ENCODE results near the gene QSER1. TPM values are rescaled to one million over a fixed set of nuclear protein-coding genes. Genes with fewer than 3 reads are reported as not detected.
"Not testable (repeated sequence)": the region's sequence is repeated elsewhere in the genome, so short reads cannot be mapped to it uniquely, and the experiment has no call there.

QSER1 gene
- total and polyA plus RNA-seq, 2 experiments from 2014 or later: 3.7 to 27.1 TPM

DNA sequence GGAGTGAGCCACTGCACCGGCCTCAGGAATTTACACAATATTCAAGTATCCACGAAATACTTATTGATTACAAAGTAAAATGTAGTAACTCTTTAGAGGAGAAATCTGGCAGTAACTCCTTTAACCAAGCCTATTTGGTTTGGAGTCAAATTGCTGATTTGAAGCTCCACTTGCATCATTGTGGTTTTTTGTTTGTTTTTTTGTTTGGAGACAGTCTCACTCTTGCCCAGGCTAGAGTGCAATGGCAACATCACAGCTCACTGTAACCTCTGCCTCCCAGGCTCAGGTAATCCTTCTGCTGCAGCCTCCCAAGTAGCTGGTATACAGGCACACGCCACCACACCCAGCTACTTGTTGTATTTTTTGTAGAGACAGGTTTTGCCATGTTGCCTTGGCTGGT lies 6.4 kb upstream of the QSER1 start:
- TF ChIP-seq EZH2phosphoT487 (IDR thresholded peaks at IDR 0.05; ENCODE audit: low read depth, severe bottlenecking, unreplicated experiment) (no peak), EZH2 (IDR thresholded peaks at IDR 0.05; ENCODE audit: borderline replicate concordance) (no peak)
- TF ChIP-seq, protein P1, sequence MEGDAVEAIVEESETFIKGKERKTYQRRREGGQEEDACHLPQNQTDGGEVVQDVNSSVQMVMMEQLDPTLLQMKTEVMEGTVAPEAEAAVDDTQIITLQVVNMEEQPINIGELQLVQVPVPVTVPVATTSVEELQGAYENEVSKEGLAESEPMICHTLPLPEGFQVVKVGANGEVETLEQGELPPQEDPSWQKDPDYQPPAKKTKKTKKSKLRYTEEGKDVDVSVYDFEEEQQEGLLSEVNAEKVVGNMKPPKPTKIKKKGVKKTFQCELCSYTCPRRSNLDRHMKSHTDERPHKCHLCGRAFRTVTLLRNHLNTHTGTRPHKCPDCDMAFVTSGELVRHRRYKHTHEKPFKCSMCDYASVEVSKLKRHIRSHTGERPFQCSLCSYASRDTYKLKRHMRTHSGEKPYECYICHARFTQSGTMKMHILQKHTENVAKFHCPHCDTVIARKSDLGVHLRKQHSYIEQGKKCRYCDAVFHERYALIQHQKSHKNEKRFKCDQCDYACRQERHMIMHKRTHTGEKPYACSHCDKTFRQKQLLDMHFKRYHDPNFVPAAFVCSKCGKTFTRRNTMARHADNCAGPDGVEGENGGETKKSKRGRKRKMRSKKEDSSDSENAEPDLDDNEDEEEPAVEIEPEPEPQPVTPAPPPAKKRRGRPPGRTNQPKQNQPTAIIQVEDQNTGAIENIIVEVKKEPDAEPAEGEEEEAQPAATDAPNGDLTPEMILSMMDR (IDR thresholded peaks at IDR 0.05; ENCODE audit: poor library complexity): no peak
- no peak overlapping the region for H3K27ac ChIP-seq
- DNase-seq (ENCODE audit: low spot score): no peak
- no peaks in the 10 kb centered on the region for H3K36me3 ChIP-seq (replicated peaks; ENCODE audit: insufficient read depth, low read depth)
- WGBS (ENCODE audit: low lambda C conversion rate, missing lambda C conversion rate): 98% methylated on average over 3 of the region's 3 CpGs
- H2AFZ ChIP-seq: no peak overlapping the region
- H3K27me3 ChIP-seq: no peaks in the 10 kb centered on the region
- no peaks in the 10 kb centered on the region for H3K9me2 ChIP-seq (replicated peaks; ENCODE audit: insufficient read depth)
- peaks cover under 1% of the 10 kb centered on the region for H3K4me1 ChIP-seq (ENCODE audit: insufficient read depth)
- H3K4me2 ChIP-seq: no peak overlapping the region
- no peaks in the 10 kb centered on the region for H3K79me2 ChIP-seq
- no peak overlapping the region for H3K4me3 ChIP-seq
- H4K20me1 ChIP-seq (ENCODE audit: insufficient read depth, poor library complexity, severe bottlenecking): no peaks in the 10 kb centered on the region
- H3K9me3 ChIP-seq (ENCODE audit: low read depth): no peaks in the 10 kb centered on the region

DNA sequence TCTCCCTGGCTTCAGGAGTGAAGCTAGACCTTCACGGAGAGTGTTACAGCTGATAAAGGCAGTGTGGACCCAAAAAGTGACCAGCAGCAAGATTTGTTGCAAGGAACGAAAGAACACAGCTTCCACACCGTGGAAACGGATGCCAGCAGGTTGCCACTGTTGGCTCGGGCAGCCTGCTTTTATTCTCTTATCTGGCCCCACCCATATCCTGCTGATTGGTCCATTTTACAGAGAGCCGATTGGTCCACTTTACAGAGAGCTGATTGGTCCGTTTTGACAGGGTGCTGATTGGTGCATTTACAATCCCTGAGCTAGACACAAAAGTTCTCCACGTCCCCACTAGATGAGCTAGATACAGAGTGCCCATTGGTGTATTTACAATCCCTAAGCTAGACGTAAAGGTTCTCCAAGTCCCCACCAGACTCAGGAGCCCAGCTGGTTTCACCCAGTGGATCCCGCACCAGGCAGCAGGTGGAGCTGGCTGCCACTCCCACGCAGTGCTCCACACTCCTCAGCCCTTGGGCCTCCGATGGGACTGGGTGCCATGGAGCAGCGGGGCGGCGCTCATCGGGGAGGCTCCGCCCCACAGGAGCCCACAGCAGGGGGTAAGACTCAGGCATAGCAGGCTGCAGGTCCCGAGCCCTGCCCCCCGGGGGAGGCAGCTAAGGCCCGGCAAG lies 4.8 kb upstream of the QSER1 start:
- not testable (repeated sequence) for H3K79me2 ChIP-seq; H4K20me1 ChIP-seq (ENCODE audit: insufficient read depth, poor library complexity, severe bottlenecking); DNase-seq (ENCODE audit: low spot score); H3K9me2 ChIP-seq (replicated peaks; ENCODE audit: insufficient read depth); H2AFZ ChIP-seq; H3K36me3 ChIP-seq (replicated peaks; ENCODE audit: insufficient read depth, low read depth); H3K4me2 ChIP-seq; H3K4me3 ChIP-seq; H3K27me3 ChIP-seq; H3K27ac ChIP-seq; H3K4me1 ChIP-seq (ENCODE audit: insufficient read depth); H3K9me3 ChIP-seq (ENCODE audit: low read depth)
- 93% methylated on average over 18 of the region's 20 CpGs for WGBS (ENCODE audit: low lambda C conversion rate, missing lambda C conversion rate)

DNA sequence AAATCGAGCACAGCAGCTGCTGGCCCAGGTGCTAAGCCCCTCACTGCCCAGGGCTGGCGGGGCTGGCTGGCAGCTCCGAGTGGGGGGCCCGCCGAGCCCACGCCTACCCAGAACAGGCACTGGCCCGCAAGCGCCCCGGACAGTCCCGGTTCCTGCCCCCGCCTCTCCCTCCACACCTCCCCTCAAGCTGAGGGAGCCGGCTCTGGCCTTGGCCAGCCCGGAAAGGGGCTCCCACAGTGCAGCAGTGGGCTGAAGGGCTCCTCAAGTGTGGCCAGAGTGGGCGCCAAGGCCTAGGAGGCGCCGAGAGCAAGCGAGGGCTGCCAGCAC lies 4.3 kb upstream of the QSER1 start:
- not testable (repeated sequence) for H3K79me2 ChIP-seq; H3K27ac ChIP-seq; DNase-seq (ENCODE audit: low spot score); H3K36me3 ChIP-seq (replicated peaks; ENCODE audit: insufficient read depth, low read depth); H2AFZ ChIP-seq; H4K20me1 ChIP-seq (ENCODE audit: insufficient read depth, poor library complexity, severe bottlenecking); H3K4me2 ChIP-seq; H3K9me3 ChIP-seq (ENCODE audit: low read depth); H3K9me2 ChIP-seq (replicated peaks; ENCODE audit: insufficient read depth); H3K27me3 ChIP-seq; H3K4me3 ChIP-seq; H3K4me1 ChIP-seq (ENCODE audit: insufficient read depth)
- 98% methylated on average over 14 of the region's 17 CpGs for WGBS (ENCODE audit: low lambda C conversion rate, missing lambda C conversion rate)

GRCh38 chr11:32888805-32889204 lies 3.8 kb upstream of the QSER1 start:
- Histone ChIP-seq H4K20me1 (ENCODE audit: insufficient read depth, poor library complexity, severe bottlenecking) (no peaks in the 10 kb centered on the region), H3K79me2 (peaks cover 5% of the 10 kb centered on the region), H3K27me3 (no peaks in the 10 kb centered on the region), H3K4me3 (no peak overlapping the region), H3K27ac (no peak overlapping the region), H3K4me1 (ENCODE audit: insufficient read depth) (peaks cover 6% of the 10 kb centered on the region), H3K9me3 (ENCODE audit: low read depth) (no peaks in the 10 kb centered on the region), H3K36me3 (replicated peaks; ENCODE audit: insufficient read depth, low read depth) (no peaks in the 10 kb centered on the region), H3K9me2 (replicated peaks; ENCODE audit: insufficient read depth) (no peaks in the 10 kb centered on the region), H3K4me2 (no peak overlapping the region), H2AFZ (no peak overlapping the region)
- DNase-seq (ENCODE audit: low spot score): no peak
- TF ChIP-seq EZH2phosphoT487 (IDR thresholded peaks at IDR 0.05; ENCODE audit: low read depth, severe bottlenecking, unreplicated experiment) (no peak), EZH2 (IDR thresholded peaks at IDR 0.05; ENCODE audit: borderline replicate concordance) (no peak)
- TF ChIP-seq, protein P1 (IDR thresholded peaks at IDR 0.05; ENCODE audit: poor library complexity): no peak
